Motor neuron (in vitro differentiated cells): ENCODE results near the gene IL19. TPM values are rescaled to one million over a fixed set of nuclear protein-coding genes. Genes with fewer than 3 reads are reported as not detected.

Experiments
- ATAC-seq, 8 experiments: fragments of 200-7000 bp; cut with Tn5 transposase; replicated peaks in 6 of 8; 2 replicates each; pipeline ENCODE4 v1.8.0; 2021; ENCODE audit warnings: mild to moderate bottlenecking in 8 of 8, moderate library complexity in 8 of 8
- H3K27ac ChIP-seq, 2 donors: fragments of 250-450 bp; sonication (Bioruptor Pico); 2 replicates each; pipeline ENCODE4 v1.9.0; 2021; ENCODE audit warnings: antibody characterized with exemption in 2 of 2, mild to moderate bottlenecking in 2 of 2, moderate library complexity in 1 of 2
- H3K4me1 ChIP-seq, 2 donors: fragments of 250-450 bp; sonication (Bioruptor Pico); replicated peaks in 1 of 2; 2 replicates each; pipeline ENCODE4 v1.6.1; 2021; ENCODE audit warnings: antibody characterized with exemption in 2 of 2, mild to moderate bottlenecking in 2 of 2, moderate library complexity in 1 of 2
- H3K4me3 ChIP-seq, 5 donors: fragments of 250-450 bp; sonication (Bioruptor Pico); 2 replicates each; pipeline ENCODE4 v1.9.0; 2021; ENCODE audit warnings: antibody characterized with exemption in 5 of 5, mild to moderate bottlenecking in 5 of 5, moderate library complexity in 4 of 5
- WGBS, 10 experiments: fragments of 450-650 bp; shearing (Covaris generic); methylation state at CpG; one replicate each; pipeline ENCODE4 v1.0.0; 2022; 5-methylcytosine and 5-hydroxymethylcytosine counted together
- in situ Hi-C, 9 experiments: fragments of 400-800 bp; cut with MboI; loops; one replicate each; pipeline ENCODE4 v1.15.0; 2021; ENCODE audit warnings: low sequenced_read_pairs in 9 of 9, low pct_unique_long_range_greater_than_20kb in 2 of 9; ENCODE audit not compliant: unreplicated experiment in 9 of 9
- total RNA-seq, 8 experiments: library from RNA; unstranded; fragments of 300-600 nt; gene quantifications; 2 replicates each; pipeline versions ENCODE4 v1.2.3 to v1.2.4, GENCODE V29; 2022

The IL19 gene
- total RNA-seq, 8 experiments from 2014 or later: 0.27 to 2.5 (median 0.81) TPM; not detected in 3

DNA sequence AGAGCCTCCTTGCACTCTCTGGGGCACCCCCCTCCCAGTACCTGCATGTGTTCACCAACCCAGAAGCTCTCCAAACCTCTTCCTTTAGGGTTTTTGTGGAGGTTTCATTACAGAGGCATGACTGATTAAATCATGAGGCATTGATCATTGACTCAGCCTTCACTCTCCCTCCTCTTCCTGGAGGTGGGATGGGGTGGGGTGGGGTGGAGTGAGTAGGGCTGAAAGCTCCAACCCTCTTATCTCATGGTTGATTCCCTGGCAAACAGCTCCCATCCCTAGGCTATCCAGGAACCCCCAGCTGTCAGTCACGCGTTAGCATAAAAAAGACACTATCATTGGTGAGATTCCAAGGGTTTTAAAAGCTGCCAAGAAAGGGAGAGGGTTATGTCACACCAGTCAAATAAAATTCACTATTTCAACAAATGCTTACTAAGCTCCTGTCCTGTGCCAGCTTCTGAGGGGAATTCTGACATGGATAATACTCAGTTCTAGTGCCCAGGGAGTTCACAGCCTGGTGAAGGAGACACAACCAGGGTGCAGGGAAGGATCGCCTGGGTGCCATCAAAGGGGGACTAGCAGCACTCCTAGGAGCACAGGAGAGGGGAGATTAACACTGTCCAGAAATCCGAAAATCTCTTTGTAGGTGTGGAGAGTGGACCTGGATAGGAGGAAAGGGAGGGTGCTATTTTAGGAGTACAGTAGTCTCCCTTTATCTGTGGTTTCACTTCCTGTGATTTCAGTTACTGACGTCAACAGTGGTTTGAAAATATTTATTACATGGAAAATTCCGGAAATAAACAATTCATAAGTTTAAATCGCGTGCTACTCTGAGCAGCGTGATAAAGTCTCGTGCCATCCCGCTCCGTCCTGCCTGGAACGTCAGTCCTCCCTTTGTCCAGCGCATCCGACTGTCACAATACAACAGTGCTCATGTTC is 119.8 kb downstream of the IL19 start:
- Histone ChIP-seq H3K4me1 (peaks cover 0 to 2% of the 10 kb centered on the region in 2 donors), H3K4me3 (no peak overlapping the region), H3K27ac (no peak overlapping the region)
- peak in 2 of 8 experiments; percentile 79 to 80 for ATAC-seq
- in situ Hi-C loops: no loop called here
- WGBS, 10 experiments: 19 to 100% (median 85%) methylated on average over 1 to 15 of the region's 15 CpGs

- 0 to 78% (median 50%) methylated on average over 1 of the region's 1 CpG; no CpG with 5 or more reads in 2 of the 10 experiments for WGBS, 10 experiments
- peaks cover 0 to 2% of the 10 kb centered on the region in 2 donors for H3K4me1 ChIP-seq
- no peak overlapping the region for H3K4me3 ChIP-seq
- H3K27ac ChIP-seq: no peak overlapping the region
- in situ Hi-C loops: no loop called here
- no peak for ATAC-seq
Measured at GRCh38 chr1:206891412-206891811, 120.8 kb downstream of the IL19 start.

Other genes with a start within 250 kb of the IL19 start
- gene EIF2D, start 158.3 kb upstream of the IL19 start, total RNA-seq: 10 to 100 TPM; 30.8 to 55.2 (median 40.2) TPM
- gene DYRK3, start 135.2 kb upstream of the IL19 start, total RNA-seq: 10 to 100 TPM in 6 of 8 experiments, 1 to 10 TPM in 2; 6.6 to 27.4 (median 19.4) TPM
- gene MAPKAPK2, start 85.9 kb upstream of the IL19 start, total RNA-seq: 100 to 1,000 TPM in 1 of 8 experiments, 10 to 100 TPM in 7; 29.4 to 120 (median 43.5) TPM
- under 1 TPM in 3 of 8 experiments, not detected in 5; 0.27 to 0.66 (median 0.46) TPM for gene IL10, start 1.7 kb downstream of the IL19 start, total RNA-seq
- gene IL20, start 94.8 kb downstream of the IL19 start, total RNA-seq: under 1 TPM in 1 of 8 experiments, not detected in 7; 0.25 TPM
- gene IL24, start 126.7 kb downstream of the IL19 start, total RNA-seq: under 1 TPM in 2 of 8 experiments, not detected in 6; 0.17 to 0.38 TPM
- 1 to 10 TPM in 2 of 8 experiments, under 1 TPM in 2, not detected in 4; 0.49 to 2.0 (median 0.99) TPM for gene FCMR, start 151.2 kb downstream of the IL19 start, total RNA-seq
- gene PIGR, start 175.7 kb downstream of the IL19 start, total RNA-seq: under 1 TPM in 4 of 8 experiments, not detected in 4; 0.04 to 0.47 (median 0.14) TPM
- gene FCAMR, start 199.7 kb downstream of the IL19 start, total RNA-seq: 1 to 10 TPM in 2 of 8 experiments, under 1 TPM in 3, not detected in 3; 0.31 to 1.9 (median 0.46) TPM